GM13977 (cell line): ENCODE data around the gene MECR.

Experiments used
- DNase-seq: peaks from one replicate; pipeline ENCODE4 v3.0.0; 2012; ENCODE audit warnings: low spot score
- in situ Hi-C: fragments of 300-500 bp; cut with MboI; formaldehyde crosslinking; loops from one replicate; pipeline ENCODE4 v1.12.0; 2022; ENCODE audit warnings: low sequenced_read_pairs, low pct_unique_long_range_greater_than_20kb, mixed read lengths, inconsistent platforms; ENCODE audit not compliant: unreplicated experiment
- TF ChIP-seq, protein P1 (sequence below): IDR thresholded peaks from 2 replicates; pipeline ENCODE4 v1.5.1; 2012; ENCODE audit warnings: mild to moderate bottlenecking, control low read depth; ENCODE audit not compliant: insufficient read depth; ENCODE audit errors: extremely low read depth, missing control alignments

The MECR gene

DNA sequence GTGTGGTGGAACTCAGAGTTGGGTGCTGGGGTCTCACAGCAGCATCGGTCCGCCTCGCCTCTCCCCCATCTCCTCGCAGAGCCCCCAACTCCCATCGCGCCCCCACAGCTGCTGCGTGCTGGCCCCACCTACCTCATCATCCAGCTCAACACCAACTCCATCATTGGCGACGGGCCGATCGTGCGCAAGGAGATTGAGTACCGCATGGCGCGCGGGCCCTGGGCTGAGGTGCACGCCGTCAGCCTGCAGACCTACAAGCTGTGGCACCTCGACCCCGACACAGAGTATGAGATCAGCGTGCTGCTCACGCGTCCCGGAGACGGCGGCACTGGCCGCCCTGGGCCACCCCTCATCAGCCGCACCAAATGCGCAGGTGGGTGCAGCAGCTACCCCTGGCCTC lies 29.8 kb upstream of the MECR start:
- in situ Hi-C loops: no loop called here
- TF ChIP-seq, protein P1, sequence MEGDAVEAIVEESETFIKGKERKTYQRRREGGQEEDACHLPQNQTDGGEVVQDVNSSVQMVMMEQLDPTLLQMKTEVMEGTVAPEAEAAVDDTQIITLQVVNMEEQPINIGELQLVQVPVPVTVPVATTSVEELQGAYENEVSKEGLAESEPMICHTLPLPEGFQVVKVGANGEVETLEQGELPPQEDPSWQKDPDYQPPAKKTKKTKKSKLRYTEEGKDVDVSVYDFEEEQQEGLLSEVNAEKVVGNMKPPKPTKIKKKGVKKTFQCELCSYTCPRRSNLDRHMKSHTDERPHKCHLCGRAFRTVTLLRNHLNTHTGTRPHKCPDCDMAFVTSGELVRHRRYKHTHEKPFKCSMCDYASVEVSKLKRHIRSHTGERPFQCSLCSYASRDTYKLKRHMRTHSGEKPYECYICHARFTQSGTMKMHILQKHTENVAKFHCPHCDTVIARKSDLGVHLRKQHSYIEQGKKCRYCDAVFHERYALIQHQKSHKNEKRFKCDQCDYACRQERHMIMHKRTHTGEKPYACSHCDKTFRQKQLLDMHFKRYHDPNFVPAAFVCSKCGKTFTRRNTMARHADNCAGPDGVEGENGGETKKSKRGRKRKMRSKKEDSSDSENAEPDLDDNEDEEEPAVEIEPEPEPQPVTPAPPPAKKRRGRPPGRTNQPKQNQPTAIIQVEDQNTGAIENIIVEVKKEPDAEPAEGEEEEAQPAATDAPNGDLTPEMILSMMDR: no peak
- no peak for DNase-seq

DNA sequence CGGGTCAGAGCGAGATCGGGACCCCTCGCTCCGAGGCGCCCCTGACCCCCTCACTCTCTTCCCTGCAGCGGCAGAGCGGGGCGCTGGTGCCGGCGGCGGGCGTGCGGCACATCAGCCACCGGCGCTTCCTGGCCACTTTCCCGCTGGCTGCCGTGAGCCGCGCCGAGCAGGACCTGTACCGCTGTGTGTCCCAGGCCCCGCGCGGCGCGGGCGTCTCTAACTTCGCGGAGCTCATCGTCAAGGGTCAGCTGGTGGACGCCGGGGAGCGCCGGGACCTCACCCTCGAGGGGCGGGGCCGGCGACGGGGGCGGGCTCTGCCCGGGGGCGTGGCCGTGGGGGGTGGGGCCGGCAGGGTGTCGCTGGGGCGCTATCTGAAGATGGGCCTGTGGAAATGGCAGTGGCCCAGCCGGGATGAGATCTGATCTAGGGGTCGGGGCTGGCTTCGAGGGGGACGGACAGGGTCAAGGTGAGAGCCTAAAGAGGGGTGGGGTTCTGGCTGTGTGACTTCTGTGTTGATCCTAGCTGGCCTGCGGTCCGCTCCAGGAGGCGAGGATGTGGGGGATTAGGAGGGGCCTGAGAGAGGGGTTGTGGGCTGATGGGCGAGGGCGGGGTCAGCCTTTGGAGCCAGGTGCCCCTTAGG lies 29.2 kb upstream of the MECR start:
- TF ChIP-seq, protein P1: no peak
- peak; percentile 78 for DNase-seq
- in situ Hi-C loops: no loop called here

DNA sequence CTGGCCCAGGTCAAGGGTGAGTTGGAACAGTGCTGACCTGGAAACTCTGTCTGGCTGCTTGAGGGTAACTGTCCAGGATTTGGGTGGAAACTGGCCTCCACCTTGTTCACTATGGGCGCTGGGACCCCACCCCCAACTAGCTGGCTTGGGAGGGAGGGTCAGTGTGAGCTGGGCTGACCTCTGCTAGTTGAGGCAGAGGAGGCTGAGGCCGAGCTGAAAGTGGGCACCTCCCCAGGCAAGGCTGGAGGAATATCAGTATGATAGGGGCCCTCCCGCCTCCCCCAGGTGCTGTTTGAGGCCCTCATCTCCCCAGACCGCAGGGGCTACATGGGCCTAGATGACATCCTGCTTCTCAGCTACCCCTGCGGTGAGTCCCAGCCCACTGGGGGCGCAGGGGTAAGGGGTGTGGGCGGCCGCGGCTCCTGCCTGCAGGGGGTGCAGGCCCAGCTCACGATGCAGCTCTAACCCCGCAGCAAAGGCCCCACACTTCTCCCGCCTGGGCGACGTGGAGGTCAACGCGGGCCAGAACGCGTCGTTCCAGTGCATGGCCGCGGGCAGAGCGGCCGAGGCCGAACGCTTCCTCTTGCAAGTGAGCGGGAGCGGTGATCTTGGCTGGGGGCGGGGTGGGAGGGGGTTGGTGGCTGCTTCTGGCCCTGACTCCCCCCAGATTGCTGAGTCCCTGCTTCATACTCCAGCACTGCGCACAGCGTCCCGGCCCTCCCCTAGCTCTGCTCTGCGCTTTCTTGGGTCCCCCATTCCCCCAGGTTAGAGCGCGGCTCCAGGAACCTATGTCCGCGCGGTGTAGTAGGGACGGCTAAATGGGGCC lies 28.5 kb upstream of the MECR start:
- in situ Hi-C loops: no loop called here
- DNase-seq: no peak
- TF ChIP-seq, protein P1: no peak

DNA sequence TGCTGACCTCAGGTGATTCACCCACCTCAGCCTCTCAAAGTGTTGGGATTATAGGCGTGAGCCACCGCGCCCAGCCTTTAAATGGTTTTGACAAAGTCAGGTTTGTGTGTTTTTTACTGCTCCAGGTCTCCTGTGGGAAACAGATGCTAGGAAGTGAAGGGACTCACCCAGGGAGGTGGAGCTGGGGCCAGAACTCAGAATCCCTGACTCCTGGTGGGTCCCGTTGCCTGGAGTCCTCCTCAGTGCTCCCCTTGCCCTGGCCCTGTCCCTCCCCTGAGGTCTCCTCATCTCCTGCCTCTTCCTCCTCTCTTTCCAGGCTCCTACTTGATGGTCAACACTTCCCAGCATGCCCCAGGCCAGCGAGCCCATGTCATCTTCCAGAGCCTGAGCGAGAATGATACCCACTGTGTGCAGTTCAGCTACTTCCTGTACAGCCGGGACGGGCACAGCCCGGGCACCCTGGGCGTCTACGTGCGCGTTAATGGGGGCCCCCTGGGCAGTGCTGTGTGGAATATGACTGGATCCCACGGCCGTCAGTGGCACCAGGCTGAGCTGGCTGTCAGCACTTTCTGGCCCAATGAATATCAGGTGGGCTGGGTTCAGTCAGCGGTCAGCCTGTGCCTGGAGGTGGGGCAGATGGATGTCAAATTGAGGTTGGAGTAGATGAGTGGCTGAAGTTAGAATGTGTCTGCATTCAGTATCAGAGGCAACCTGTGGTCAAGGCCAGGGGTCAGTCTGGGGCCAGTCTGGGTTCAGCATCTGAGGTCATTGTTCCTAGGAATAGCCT lies 27.6 kb upstream of the MECR start:
- in situ Hi-C loops: no loop called here
- TF ChIP-seq, protein P1: no peak
- no peak for DNase-seq

DNA sequence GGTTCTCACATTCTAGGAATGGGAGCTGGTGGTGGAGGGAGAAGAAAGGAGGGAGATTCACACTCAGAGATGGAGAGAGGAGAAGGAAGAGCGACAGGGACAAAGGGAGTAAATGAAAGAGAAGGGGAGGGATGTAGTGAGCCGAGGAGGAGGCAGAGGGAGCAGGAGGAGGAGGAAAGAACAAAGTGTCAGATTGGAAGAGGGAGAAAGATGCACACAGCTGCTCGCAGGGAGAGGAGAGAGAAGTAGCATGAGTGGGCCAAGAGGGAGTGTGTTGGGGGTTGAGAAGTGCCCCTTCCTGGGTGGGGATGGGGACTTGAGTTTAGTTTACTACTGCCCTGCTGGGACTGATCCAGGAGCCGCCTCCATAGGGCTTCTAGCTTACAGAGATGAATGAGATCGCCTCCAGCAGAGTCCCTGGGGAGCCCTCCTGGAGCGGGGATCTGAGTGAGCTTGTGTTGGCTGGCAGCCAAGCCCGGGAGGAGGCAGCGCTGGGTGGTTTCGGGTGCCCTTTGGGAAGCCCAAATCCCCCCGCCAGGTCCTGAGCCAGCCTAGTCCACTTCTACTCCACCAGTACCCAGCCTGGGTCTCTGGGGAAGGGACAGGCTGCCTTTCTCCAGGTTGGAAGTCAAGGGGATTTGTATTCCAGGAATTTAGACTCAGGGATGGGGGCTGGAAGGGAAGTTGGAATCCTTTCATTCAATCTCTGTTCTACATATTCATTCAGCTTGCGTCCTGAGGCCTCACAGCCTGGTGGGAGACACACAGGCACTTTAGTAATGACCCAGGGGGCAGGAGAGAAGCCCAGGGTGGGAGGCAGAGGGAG lies 26.5 kb upstream of the MECR start:
- TF ChIP-seq, protein P1: no peak
- DNase-seq: no peak

DNA sequence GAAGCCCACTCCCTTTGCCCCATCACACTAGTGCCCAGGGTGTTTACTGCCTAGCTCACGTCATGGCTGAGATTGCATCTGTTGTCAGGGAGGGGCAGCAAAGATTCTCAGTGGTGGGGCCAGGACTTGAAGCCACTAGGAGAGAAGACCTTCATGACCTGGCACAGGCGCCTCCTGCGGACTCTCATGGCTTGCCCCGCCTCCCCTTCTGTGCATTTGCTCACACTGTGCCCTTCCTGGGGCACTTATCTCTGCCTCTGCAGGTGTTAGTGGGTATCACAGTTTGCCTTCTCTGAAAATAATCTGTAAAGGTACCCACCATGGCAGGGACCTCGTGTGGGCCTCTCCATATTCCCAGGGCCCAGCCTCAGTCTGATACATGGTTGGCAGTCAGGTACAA lies 25.7 kb upstream of the MECR start:
- no peak for DNase-seq
- in situ Hi-C loops: no loop called here
- TF ChIP-seq, protein P1: no peak

More for the DNA sequence above, 26.5 kb upstream of the MECR start:
- in situ Hi-C loops: no loop called here
